Pulmonary artery endothelial cell (primary cell): ENCODE data around the gene KCP. TPM values are rescaled to one million over a fixed set of nuclear protein-coding genes. Genes with fewer than 3 reads are reported as not detected.

Source experiments
- DNase-seq: peaks from one replicate; pipeline ENCODE4 v3.0.0-alpha.2; 2011; ENCODE audit warnings: low read depth, low spot score
- total RNA-seq: library from RNA; depleted of rRNA; stranded (reverse); fragments of >200 nt; gene quantifications from 2 replicates; pipeline ENCODE4 v1.2.3, GENCODE V29; 2014

The KCP gene
- total RNA-seq, 1 donor from 2014 or later = not detected

DNA sequence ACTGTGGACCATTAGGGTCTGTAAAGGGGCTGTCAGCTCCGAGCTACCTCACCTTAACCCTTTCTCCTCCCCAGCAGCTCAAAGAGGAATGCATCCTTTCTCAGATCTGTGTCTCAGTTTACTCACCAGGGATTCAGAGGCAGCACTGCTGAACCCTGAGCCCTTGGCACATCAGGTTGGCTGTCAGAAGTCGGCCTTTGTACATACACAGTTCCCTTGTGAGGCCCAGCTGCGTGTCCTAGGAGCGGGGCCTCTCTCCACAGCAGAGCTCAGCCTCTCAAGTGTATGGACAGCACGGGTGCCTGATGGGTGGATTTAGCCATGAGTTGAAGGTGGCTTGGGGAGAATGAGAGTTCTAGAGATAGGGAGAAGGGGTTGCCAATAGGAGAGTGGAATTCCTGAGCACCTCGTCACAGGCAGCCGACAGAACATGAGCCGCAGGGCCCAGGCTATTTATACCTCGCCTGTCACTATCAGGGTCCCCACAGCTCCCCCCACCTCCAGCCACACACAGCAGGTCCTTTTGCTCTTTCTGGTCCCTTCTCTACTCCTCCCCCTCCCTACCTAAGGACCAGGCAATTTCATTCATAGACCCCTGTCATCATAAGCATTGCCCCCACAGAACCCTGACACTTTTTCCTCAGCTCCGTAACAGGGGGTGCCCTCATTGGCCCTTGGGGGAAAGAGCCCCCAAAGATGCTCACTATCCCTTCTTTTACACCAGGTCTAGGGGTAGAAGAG, 82.4 kb downstream of the KCP start:
- DNase-seq = no peak

DNA sequence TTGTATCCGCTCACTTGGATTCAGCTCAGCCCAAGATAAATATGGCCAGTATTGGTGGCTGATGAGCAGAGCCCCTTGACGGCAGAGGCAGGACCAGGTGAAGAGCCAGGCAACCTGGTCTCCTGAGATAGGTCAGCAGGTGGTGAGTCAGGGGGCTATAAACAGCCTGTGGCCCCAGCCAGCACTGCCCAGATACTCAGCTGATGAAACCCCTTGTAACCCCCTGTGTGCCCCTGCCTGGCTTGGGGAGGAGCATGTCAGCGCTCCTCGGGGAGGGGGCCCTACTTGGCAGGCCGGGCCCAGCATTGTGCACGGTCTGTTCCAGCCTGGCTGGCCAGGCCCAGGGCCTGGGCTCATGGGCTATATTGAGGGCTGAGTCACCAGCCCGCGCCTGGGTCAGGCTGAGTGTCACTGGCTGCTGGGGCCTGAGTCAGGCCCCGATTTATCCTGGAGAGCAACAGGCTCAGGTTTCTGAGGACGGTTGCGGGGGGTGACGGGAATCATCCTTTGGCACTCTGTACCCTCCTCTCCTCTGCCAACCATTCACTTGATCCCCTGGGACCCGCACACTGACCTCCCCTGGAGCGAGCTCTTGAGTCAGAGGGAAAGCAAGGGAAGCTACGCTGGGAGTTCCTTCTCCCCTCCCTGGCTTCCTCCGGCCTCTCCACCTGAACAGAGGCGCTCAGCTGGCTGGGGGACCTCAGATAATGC, 83.1 kb downstream of the KCP start:
- no peak for DNase-seq

DNA sequence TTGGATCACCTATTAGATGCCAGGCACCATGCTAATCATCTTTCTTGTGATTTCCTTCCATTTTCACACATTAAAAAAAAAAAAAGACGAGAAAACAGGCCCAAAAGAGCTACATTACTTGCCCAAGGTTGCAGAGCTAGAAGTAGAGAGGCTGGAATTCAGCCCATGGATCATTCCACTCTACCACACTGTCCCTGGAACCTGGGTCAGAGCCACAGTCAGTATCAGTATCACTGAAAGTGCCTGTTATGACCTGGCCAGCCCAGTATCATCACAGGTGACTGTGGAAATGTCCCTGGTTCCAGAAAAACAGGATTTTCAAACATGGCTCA, 83.6 kb downstream of the KCP start:
- no peak for DNase-seq

Other genes with a start within 250 kb of the KCP start
- gene GARIN1A, start 238.4 kb downstream of the KCP start, total RNA-seq = 0.13 and 0.18 TPM in 2 replicates
- gene CALU, start 171.3 kb downstream of the KCP start, total RNA-seq = 381 and 432 TPM in 2 replicates
- gene OPN1SW, start 134.9 kb downstream of the KCP start, total RNA-seq = not detected in 2 replicates
- 2.7 and 4.5 TPM in 2 replicates for gene CCDC136, start 118.7 kb downstream of the KCP start, total RNA-seq
- 133 and 167 TPM in 2 replicates for gene FLNC, start 80.3 kb downstream of the KCP start, total RNA-seq
- gene ATP6V1F, start 47.9 kb downstream of the KCP start, total RNA-seq = 85.0 and 90.3 TPM in 2 replicates
- gene IRF5, start 27.2 kb upstream of the KCP start, total RNA-seq = 0.18 and 0.26 TPM in 2 replicates
- 78.1 and 91.4 TPM in 2 replicates for gene TNPO3, start 144.4 kb upstream of the KCP start, total RNA-seq
- gene TSPAN33, start 234.0 kb upstream of the KCP start, total RNA-seq = 0.07 and 0.28 TPM in 2 replicates